ENCODE data around the gene RBM18.

Gene RBM18

DNA sequence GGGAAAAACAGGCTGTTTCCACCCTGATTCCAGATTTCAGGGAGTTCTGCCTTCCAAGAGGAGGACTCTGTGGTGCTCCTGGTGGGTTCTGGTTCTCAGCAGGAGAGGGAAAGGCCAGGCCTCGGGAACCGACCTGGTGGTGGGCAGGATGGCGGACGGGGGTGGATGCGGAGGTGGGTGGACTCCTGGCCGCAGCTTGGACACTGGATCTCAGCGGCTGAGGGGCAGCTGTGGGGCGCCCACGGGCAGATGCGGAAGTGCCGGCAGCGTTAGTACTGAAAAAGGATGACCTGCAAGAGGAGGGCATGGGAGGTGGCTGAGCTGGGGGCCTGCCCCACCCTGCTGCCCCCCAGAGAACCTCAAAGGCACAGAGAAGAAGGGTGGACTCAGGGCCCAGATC is 60.1 kb downstream of the RBM18 start:
- H2AK5ac ChIP-seq (ENCODE audit: low read length): no peak overlapping the region
- H3K4me1 ChIP-seq (ENCODE audit: control insufficient read depth, low read depth, low read length): no peaks in the 10 kb centered on the region
- no peak overlapping the region for H2BK15ac ChIP-seq (replicated peaks; ENCODE audit: low read depth)
- H2BK5ac ChIP-seq (ENCODE audit: low read length): no peak overlapping the region
- no peaks in the 10 kb centered on the region for H3K27me3 ChIP-seq (ENCODE audit: insufficient read depth, low read length, poor library complexity)
- H3K9ac ChIP-seq (ENCODE audit: low read length): no peak overlapping the region
- no peak overlapping the region for H4K8ac ChIP-seq (ENCODE audit: low read depth, low read length)
- no peak overlapping the region for H2BK120ac ChIP-seq (ENCODE audit: low read depth, low read length)
- no peak overlapping the region for H3K56ac ChIP-seq (ENCODE audit: low read length)
- no peak overlapping the region for H3K23ac ChIP-seq (ENCODE audit: low read length)
- no peaks in the 10 kb centered on the region for H3K36me3 ChIP-seq (ENCODE audit: control insufficient read depth, insufficient read depth, low read length)
- no peak overlapping the region for H4K5ac ChIP-seq (ENCODE audit: low read length)
- H3K4ac ChIP-seq (ENCODE audit: low read depth, low read length): no peak overlapping the region
- no peak overlapping the region for H3K4me2 ChIP-seq (ENCODE audit: low read length)
- no peaks in the 10 kb centered on the region for H3K79me1 ChIP-seq (ENCODE audit: low read length)
- H3K79me2 ChIP-seq (ENCODE audit: control insufficient read depth, insufficient read depth, low read length): no peaks in the 10 kb centered on the region
- WGBS (ENCODE audit: extremely low coverage, insufficient coverage, low lambda C conversion rate): no CpG with 5 or more reads among the region's 12 CpGs
- DNase-seq: no peak
- H3K27ac ChIP-seq (ENCODE audit: low read depth, low read length): no peak overlapping the region
- H3K4me3 ChIP-seq (ENCODE audit: low read length): no peak overlapping the region
- no peak overlapping the region for H3K18ac ChIP-seq (ENCODE audit: low read length)

DNA sequence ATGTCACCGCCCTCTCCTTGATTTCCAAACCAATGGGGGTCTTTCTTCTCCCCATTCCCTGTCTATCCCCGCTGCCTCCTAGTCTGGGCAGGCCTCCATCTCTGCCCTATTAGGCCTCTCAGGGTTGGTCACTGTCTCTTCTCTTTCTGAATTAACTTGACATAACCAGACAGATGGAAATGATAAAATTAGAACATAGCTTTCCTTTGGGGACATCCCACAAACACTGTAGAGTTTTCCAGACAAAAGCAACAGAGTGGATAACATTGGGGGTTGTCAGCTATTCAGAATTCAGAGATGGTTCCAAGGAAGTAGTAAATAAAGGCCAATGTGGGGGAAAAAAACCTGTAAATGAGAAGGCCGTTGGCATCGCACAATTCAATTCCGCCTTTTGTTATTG is 60.6 kb downstream of the RBM18 start:
- Histone ChIP-seq H2BK15ac (replicated peaks; ENCODE audit: low read depth) (no peak overlapping the region), H2BK5ac (ENCODE audit: low read length) (no peak overlapping the region), H3K36me3 (ENCODE audit: control insufficient read depth, insufficient read depth, low read length) (no peaks in the 10 kb centered on the region), H3K4me3 (ENCODE audit: low read length) (no peak overlapping the region), H3K27ac (ENCODE audit: low read depth, low read length) (no peak overlapping the region), H3K23ac (ENCODE audit: low read length) (no peak overlapping the region), H4K5ac (ENCODE audit: low read length) (no peak overlapping the region), H3K4me1 (ENCODE audit: control insufficient read depth, low read depth, low read length) (no peaks in the 10 kb centered on the region), H3K79me1 (ENCODE audit: low read length) (no peaks in the 10 kb centered on the region), H4K8ac (ENCODE audit: low read depth, low read length) (no peak overlapping the region), H3K18ac (ENCODE audit: low read length) (no peak overlapping the region), H3K9ac (ENCODE audit: low read length) (no peak overlapping the region), H3K79me2 (ENCODE audit: control insufficient read depth, insufficient read depth, low read length) (no peaks in the 10 kb centered on the region), H2AK5ac (ENCODE audit: low read length) (no peak overlapping the region), H3K27me3 (ENCODE audit: insufficient read depth, low read length, poor library complexity) (no peaks in the 10 kb centered on the region), H2BK120ac (ENCODE audit: low read depth, low read length) (no peak overlapping the region), H3K4me2 (ENCODE audit: low read length) (no peak overlapping the region), H3K4ac (ENCODE audit: low read depth, low read length) (no peak overlapping the region), H3K56ac (ENCODE audit: low read length) (no peak overlapping the region)
- no CpG with 5 or more reads among the region's 5 CpGs for WGBS (ENCODE audit: extremely low coverage, insufficient coverage, low lambda C conversion rate)
- no peak for DNase-seq

DNA sequence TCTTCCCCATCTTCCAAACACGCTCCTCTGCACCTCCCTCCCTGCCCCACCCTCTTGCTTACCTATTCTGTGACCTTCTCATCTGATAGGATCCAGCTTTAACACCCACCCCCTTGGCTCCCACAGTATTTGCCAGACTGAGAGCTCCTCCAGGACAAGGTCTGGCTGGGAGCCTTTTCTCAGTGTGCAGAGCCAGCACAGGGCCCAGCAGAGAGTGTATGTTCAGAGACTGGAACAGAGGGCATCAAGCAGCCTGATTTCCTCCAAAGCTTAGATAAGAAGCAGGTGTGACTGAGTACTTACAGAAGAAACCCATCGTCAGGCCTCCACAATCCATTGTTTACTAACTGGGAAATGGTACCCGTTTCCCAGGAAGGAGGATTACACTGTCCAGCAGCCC is 62.5 kb downstream of the RBM18 start:
- no CpG with 5 or more reads among the region's 3 CpGs for WGBS (ENCODE audit: extremely low coverage, insufficient coverage, low lambda C conversion rate)

DNA sequence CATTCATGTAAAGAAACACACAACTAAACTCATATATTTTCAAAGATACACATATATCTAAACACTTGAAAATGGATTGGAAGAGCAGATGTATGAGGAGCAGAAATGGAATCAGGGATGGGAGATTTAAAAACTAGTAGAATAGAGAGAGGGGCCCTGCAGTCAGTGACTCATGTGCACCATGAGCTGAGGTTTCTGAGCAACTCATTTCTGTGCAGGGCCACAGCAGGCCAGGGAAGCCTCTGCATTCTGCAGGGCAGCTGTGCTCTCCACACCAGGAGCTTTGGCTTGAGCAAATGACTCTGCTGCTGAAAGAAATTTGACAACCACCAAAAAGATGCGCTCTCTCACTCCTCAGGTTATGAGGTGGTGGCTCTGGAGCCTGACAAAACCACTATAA is 63.0 kb downstream of the RBM18 start:
- no CpG with 5 or more reads among the region's 1 CpG for WGBS (ENCODE audit: extremely low coverage, insufficient coverage, low lambda C conversion rate)
- no peak for DNase-seq
- H4K5ac ChIP-seq (ENCODE audit: low read length): no peak overlapping the region
- no peak overlapping the region for H3K56ac ChIP-seq (ENCODE audit: low read length)
- no peaks in the 10 kb centered on the region for H3K4me1 ChIP-seq (ENCODE audit: control insufficient read depth, low read depth, low read length)
- H3K18ac ChIP-seq (ENCODE audit: low read length): no peak overlapping the region
- no peak overlapping the region for H4K8ac ChIP-seq (ENCODE audit: low read depth, low read length)
- no peak overlapping the region for H2BK15ac ChIP-seq (replicated peaks; ENCODE audit: low read depth)
- H3K36me3 ChIP-seq (ENCODE audit: control insufficient read depth, insufficient read depth, low read length): no peaks in the 10 kb centered on the region
- no peaks in the 10 kb centered on the region for H3K79me2 ChIP-seq (ENCODE audit: control insufficient read depth, insufficient read depth, low read length)
- no peaks in the 10 kb centered on the region for H3K79me1 ChIP-seq (ENCODE audit: low read length)
- no peak overlapping the region for H3K4ac ChIP-seq (ENCODE audit: low read depth, low read length)
- no peak overlapping the region for H3K27ac ChIP-seq (ENCODE audit: low read depth, low read length)
- no peak overlapping the region for H2AK5ac ChIP-seq (ENCODE audit: low read length)
- H3K27me3 ChIP-seq (ENCODE audit: insufficient read depth, low read length, poor library complexity): no peaks in the 10 kb centered on the region
- no peak overlapping the region for H3K4me3 ChIP-seq (ENCODE audit: low read length)
- no peak overlapping the region for H2BK5ac ChIP-seq (ENCODE audit: low read length)
- H3K23ac ChIP-seq (ENCODE audit: low read length): no peak overlapping the region
- no peak overlapping the region for H3K4me2 ChIP-seq (ENCODE audit: low read length)
- H3K9ac ChIP-seq (ENCODE audit: low read length): no peak overlapping the region
- H2BK120ac ChIP-seq (ENCODE audit: low read depth, low read length): no peak overlapping the region

More for the DNA sequence above, 62.5 kb downstream of the RBM18 start:
- Histone ChIP-seq H4K5ac (ENCODE audit: low read length) (no peak overlapping the region), H2BK15ac (replicated peaks; ENCODE audit: low read depth) (no peak overlapping the region), H2AK5ac (ENCODE audit: low read length) (no peak overlapping the region), H3K4me2 (ENCODE audit: low read length) (no peak overlapping the region), H3K4me1 (ENCODE audit: control insufficient read depth, low read depth, low read length) (no peaks in the 10 kb centered on the region), H2BK5ac (ENCODE audit: low read length) (no peak overlapping the region), H3K36me3 (ENCODE audit: control insufficient read depth, insufficient read depth, low read length) (no peaks in the 10 kb centered on the region), H3K23ac (ENCODE audit: low read length) (no peak overlapping the region), H3K4ac (ENCODE audit: low read depth, low read length) (no peak overlapping the region), H3K56ac (ENCODE audit: low read length) (no peak overlapping the region), H3K9ac (ENCODE audit: low read length) (no peak overlapping the region), H3K79me2 (ENCODE audit: control insufficient read depth, insufficient read depth, low read length) (no peaks in the 10 kb centered on the region), H2BK120ac (ENCODE audit: low read depth, low read length) (no peak overlapping the region), H3K4me3 (ENCODE audit: low read length) (no peak overlapping the region), H3K27ac (ENCODE audit: low read depth, low read length) (no peak overlapping the region), H3K18ac (ENCODE audit: low read length) (no peak overlapping the region), H3K79me1 (ENCODE audit: low read length) (no peaks in the 10 kb centered on the region), H4K8ac (ENCODE audit: low read depth, low read length) (no peak overlapping the region), H3K27me3 (ENCODE audit: insufficient read depth, low read length, poor library complexity) (no peaks in the 10 kb centered on the region)
- no peak for DNase-seq

DNA sequence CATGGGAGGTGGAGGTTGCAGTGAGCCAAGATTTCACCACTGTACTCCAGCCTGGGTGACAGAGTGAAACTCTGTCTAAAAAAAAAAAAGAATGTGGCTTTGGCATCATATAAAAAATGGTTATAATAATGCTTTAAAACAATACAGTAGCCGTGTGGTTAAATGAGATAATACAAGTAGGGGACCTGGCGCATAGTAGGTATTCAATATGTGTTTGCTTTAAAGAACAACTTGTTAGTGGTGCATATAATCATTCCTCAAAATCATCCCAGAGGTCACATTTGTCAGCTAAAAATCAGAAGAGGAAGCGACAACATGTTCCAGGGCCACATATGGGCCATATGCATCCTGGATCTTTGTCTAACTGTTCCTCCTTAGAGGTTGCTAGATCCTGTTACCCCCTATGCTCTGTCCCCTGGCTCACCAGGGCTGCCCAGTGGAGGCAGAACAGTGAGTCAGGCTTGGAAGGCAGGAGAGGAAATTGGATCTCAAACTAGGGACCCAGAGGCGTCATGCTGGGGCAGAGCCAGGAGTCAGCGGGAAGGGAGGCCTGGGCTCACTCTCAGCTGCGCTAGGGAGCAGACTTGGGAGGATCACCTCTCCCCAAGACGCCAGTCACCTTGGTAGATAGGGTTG is 63.6 kb downstream of the RBM18 start:
- Histone ChIP-seq H3K27ac (ENCODE audit: low read depth, low read length) (no peak overlapping the region), H3K4me2 (ENCODE audit: low read length) (no peak overlapping the region), H3K18ac (ENCODE audit: low read length) (no peak overlapping the region), H2AK5ac (ENCODE audit: low read length) (no peak overlapping the region), H3K36me3 (ENCODE audit: control insufficient read depth, insufficient read depth, low read length) (no peaks in the 10 kb centered on the region), H2BK15ac (replicated peaks; ENCODE audit: low read depth) (no peak overlapping the region), H2BK120ac (ENCODE audit: low read depth, low read length) (no peak overlapping the region), H2BK5ac (ENCODE audit: low read length) (no peak overlapping the region), H3K79me2 (ENCODE audit: control insufficient read depth, insufficient read depth, low read length) (no peaks in the 10 kb centered on the region), H3K4me3 (ENCODE audit: low read length) (no peak overlapping the region), H4K5ac (ENCODE audit: low read length) (no peak overlapping the region), H3K79me1 (ENCODE audit: low read length) (no peaks in the 10 kb centered on the region), H4K8ac (ENCODE audit: low read depth, low read length) (no peak overlapping the region), H3K9ac (ENCODE audit: low read length) (no peak overlapping the region), H3K4me1 (ENCODE audit: control insufficient read depth, low read depth, low read length) (no peaks in the 10 kb centered on the region), H3K4ac (ENCODE audit: low read depth, low read length) (no peak overlapping the region), H3K56ac (ENCODE audit: low read length) (no peak overlapping the region), H3K23ac (ENCODE audit: low read length) (no peak overlapping the region), H3K27me3 (ENCODE audit: insufficient read depth, low read length, poor library complexity) (no peaks in the 10 kb centered on the region)
- DNase-seq: no peak
- no CpG with 5 or more reads among the region's 7 CpGs for WGBS (ENCODE audit: extremely low coverage, insufficient coverage, low lambda C conversion rate)

DNA sequence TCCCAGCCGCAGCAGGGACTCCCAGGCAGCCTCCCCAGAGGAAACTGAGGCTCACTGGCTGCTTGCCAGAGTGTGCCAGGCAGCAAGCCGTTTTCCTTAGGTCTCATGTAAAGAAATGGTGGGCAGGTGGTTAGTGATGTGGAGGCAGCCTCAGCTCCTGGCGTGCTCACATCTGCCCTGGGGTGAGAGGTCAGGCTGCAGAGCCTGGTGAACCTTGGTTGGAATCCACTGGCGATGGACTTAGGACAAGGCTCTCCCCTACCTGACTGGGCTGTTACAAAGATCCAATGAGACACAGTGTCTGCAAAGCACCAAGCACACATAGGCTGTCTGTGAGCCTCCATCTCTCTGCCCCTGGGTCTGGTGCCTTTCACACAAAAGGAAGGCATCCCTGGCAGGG is 66.8 kb downstream of the RBM18 start:
- Histone ChIP-seq H3K9ac (ENCODE audit: low read length) (no peak overlapping the region), H3K56ac (ENCODE audit: low read length) (no peak overlapping the region), H4K5ac (ENCODE audit: low read length) (no peak overlapping the region), H2BK120ac (ENCODE audit: low read depth, low read length) (no peak overlapping the region), H3K18ac (ENCODE audit: low read length) (no peak overlapping the region), H2BK15ac (replicated peaks; ENCODE audit: low read depth) (no peak overlapping the region), H3K27ac (ENCODE audit: low read depth, low read length) (no peak overlapping the region), H3K79me2 (ENCODE audit: control insufficient read depth, insufficient read depth, low read length) (no peaks in the 10 kb centered on the region), H3K4me3 (ENCODE audit: low read length) (no peak overlapping the region), H3K79me1 (ENCODE audit: low read length) (no peaks in the 10 kb centered on the region), H3K4ac (ENCODE audit: low read depth, low read length) (no peak overlapping the region), H2AK5ac (ENCODE audit: low read length) (no peak overlapping the region), H3K36me3 (ENCODE audit: control insufficient read depth, insufficient read depth, low read length) (no peaks in the 10 kb centered on the region), H3K27me3 (ENCODE audit: insufficient read depth, low read length, poor library complexity) (no peaks in the 10 kb centered on the region), H3K23ac (ENCODE audit: low read length) (no peak overlapping the region), H2BK5ac (ENCODE audit: low read length) (no peak overlapping the region), H3K4me1 (ENCODE audit: control insufficient read depth, low read depth, low read length) (no peaks in the 10 kb centered on the region), H3K4me2 (ENCODE audit: low read length) (no peak overlapping the region), H4K8ac (ENCODE audit: low read depth, low read length) (no peak overlapping the region)
- no CpG with 5 or more reads among the region's 4 CpGs for WGBS (ENCODE audit: extremely low coverage, insufficient coverage, low lambda C conversion rate)
- DNase-seq: no peak
